H1 (cell line): ENCODE measurements around the gene FANCM. TPM values are rescaled to one million over a fixed set of nuclear protein-coding genes. Genes with fewer than 3 reads are reported as not detected.

ENCODE experiments used
- CTCF ChIA-PET: fragments of 300-600 bp; sonication (Branson Sonifier 250); formaldehyde crosslinking; loops from one replicate; lab custom pipeline; 2021; ENCODE audit not compliant: partially characterized antibody; lab: Charles Lee
- POLR2A ChIA-PET: fragments of 300-600 bp; sonication (Branson Sonifier 250); formaldehyde crosslinking; loops from one replicate; lab custom pipeline; 2021; ENCODE audit warnings: inconsistent platforms; ENCODE audit not compliant: partially characterized antibody; lab: Charles Lee
- DNase-seq, 2 experiments: peaks; one replicate each; pipeline versions ENCODE4 v3.0.0 to v3.0.0-alpha.2; 2010 to 2022; ENCODE audit warnings: low spot score in 2 of 2, low read depth in 1 of 2, mixed read lengths in 1 of 2
- FAIRE-seq: peaks from 2 replicates; lab custom pipeline; 2011; peaks lifted over from hg19 to GRCh38; lab: Jason Lieb, UNC
- H2AFZ ChIP-seq: 2 replicates; pipeline ENCODE4 v1.8.1; 2012; ENCODE audit warnings: low read length, inconsistent platforms
- H2AK5ac ChIP-seq: 2 replicates; pipeline ENCODE4 v1.6.1; 2013; ENCODE audit warnings: low read depth, low read length
- H2BK120ac ChIP-seq: replicated peaks from 2 replicates; pipeline ENCODE3; 2013; ENCODE audit warnings: low read depth, low read length, inconsistent platforms
- H2BK12ac ChIP-seq: 2 replicates; pipeline ENCODE4 v1.6.1; 2013; ENCODE audit warnings: low read depth, low read length
- H2BK15ac ChIP-seq: 2 replicates; pipeline ENCODE4 v1.6.1; 2013; ENCODE audit warnings: low read length
- H2BK20ac ChIP-seq: 2 replicates; pipeline ENCODE4 v1.6.1; 2013; ENCODE audit warnings: low read length
- H2BK5ac ChIP-seq: 2 replicates; pipeline ENCODE4 v1.6.1; 2013; ENCODE audit warnings: low read depth, low read length
- H3K14ac ChIP-seq: 2 replicates; pipeline ENCODE4 v1.6.1; 2013; ENCODE audit warnings: inconsistent platforms; ENCODE audit not compliant: insufficient read length
- H3K18ac ChIP-seq: 2 replicates; pipeline ENCODE4 v1.6.1; 2013; ENCODE audit warnings: low read length; ENCODE audit errors: extremely low read depth
- H3K23ac ChIP-seq: 2 replicates; pipeline ENCODE4 v1.6.1; 2013; ENCODE audit warnings: inconsistent platforms; ENCODE audit not compliant: insufficient read length
- H3K23me2 ChIP-seq: 2 replicates; pipeline ENCODE4 v1.6.1; 2013; ENCODE audit warnings: low read depth, low read length
- H3K27ac ChIP-seq: 2 replicates; pipeline ENCODE4 v1.6.1; 2011; ENCODE audit warnings: low read depth, low read length, inconsistent platforms
- H3K27me3 ChIP-seq, 4 experiments: replicated peaks in 1 of 4; 1 replicate in 1 of 4; 2 replicates in 3 of 4; pipeline versions ENCODE4 v1.6.1 to v1.8.1; 2011 to 2013; ENCODE audit warnings: low read length in 3 of 4, mild to moderate bottlenecking in 3 of 4, inconsistent platforms in 2 of 4, mixed read lengths in 2 of 4, moderate library complexity in 1 of 4; ENCODE audit not compliant: control insufficient read depth in 3 of 4, insufficient read depth in 3 of 4; ENCODE audit errors: extremely low read depth in 1 of 4
- H3K36me3 ChIP-seq, 4 experiments: 2 replicates each; pipeline versions ENCODE4 v1.6.1 to v1.8.1; 2011 to 2013; ENCODE audit warnings: mild to moderate bottlenecking in 4 of 4, low read length in 3 of 4, moderate library complexity in 2 of 4, control low read depth in 1 of 4, inconsistent platforms in 1 of 4; ENCODE audit not compliant: insufficient read depth in 4 of 4, control insufficient read depth in 2 of 4
- H3K4ac ChIP-seq: replicated peaks from 2 replicates; pipeline ENCODE3; 2013; ENCODE audit warnings: low read length, low read depth, mixed read lengths, inconsistent platforms; ENCODE audit not compliant: insufficient read length
- H3K4me1 ChIP-seq, 4 experiments: replicated peaks in 1 of 4; 1 replicate in 1 of 4; 2 replicates in 3 of 4; pipeline versions ENCODE4 v1.6.1 to v1.8.1; 2011 to 2013; ENCODE audit warnings: low read length in 3 of 4, inconsistent platforms in 2 of 4, mixed read lengths in 1 of 4; ENCODE audit not compliant: insufficient read depth in 4 of 4, control insufficient read depth in 3 of 4
- H3K4me2 ChIP-seq, 2 experiments: 2 replicates each; pipeline versions ENCODE4 v1.6.1 to v1.8.1; 2011 to 2013; ENCODE audit warnings: low read depth in 2 of 2, low read length in 2 of 2, control low read depth in 1 of 2, inconsistent platforms in 1 of 2, mild to moderate bottlenecking in 1 of 2; ENCODE audit not compliant: insufficient read depth in 1 of 2
- H3K4me3 ChIP-seq, 4 experiments: fragments of 200-600, 300-600 bp in 1 of 4; sonication (generic), shearing (Covaris generic), sonication (Bioruptor Twin) in 1 of 4; 2 replicates each; pipeline versions ENCODE4 v1.5.1 to v1.8.1; 2011 to 2016; ENCODE audit warnings: low read length in 4 of 4, low read depth in 3 of 4, control low read depth in 2 of 4, inconsistent platforms in 2 of 4, mild to moderate bottlenecking in 2 of 4, mixed read lengths in 1 of 4, moderate library complexity in 1 of 4; ENCODE audit not compliant: insufficient read depth in 2 of 4; ENCODE audit errors: extremely low read depth in 1 of 4
- H3K56ac ChIP-seq: replicated peaks from 2 replicates; pipeline ENCODE3; 2013; ENCODE audit warnings: low read depth, mild to moderate bottlenecking, mixed read lengths, low read length, inconsistent platforms; ENCODE audit not compliant: insufficient read length
- H3K79me1 ChIP-seq: 2 replicates; pipeline ENCODE4 v1.6.1; 2013; ENCODE audit warnings: low read depth, low read length, control low read depth
- H3K79me2 ChIP-seq, 2 experiments: 2 replicates each; pipeline versions ENCODE4 v1.6.1 to v1.8.1; 2012 to 2013; ENCODE audit warnings: low read length in 2 of 2, mild to moderate bottlenecking in 2 of 2, inconsistent platforms in 1 of 2; ENCODE audit not compliant: insufficient read depth in 2 of 2, control insufficient read depth in 1 of 2
- H3K9ac ChIP-seq, 4 experiments: replicated peaks in 1 of 4; 1 replicate in 1 of 4; 2 replicates in 3 of 4; pipeline versions ENCODE4 v1.6.1 to v1.8.1; 2011 to 2013; ENCODE audit warnings: low read depth in 3 of 4, low read length in 3 of 4, control low read depth in 2 of 4, mild to moderate bottlenecking in 2 of 4, moderate library complexity in 2 of 4, inconsistent platforms in 1 of 4; ENCODE audit errors: extremely low read depth in 1 of 4
- H3K9me3 ChIP-seq, 2 experiments: 2 replicates each; pipeline versions ENCODE4 v1.6.1 to v1.8.1; 2012 to 2013; ENCODE audit warnings: mild to moderate bottlenecking in 2 of 2, moderate library complexity in 2 of 2, control low read depth in 1 of 2, inconsistent platforms in 1 of 2, low read depth in 1 of 2, low read length in 1 of 2, mixed read lengths in 1 of 2; ENCODE audit not compliant: insufficient read depth in 2 of 2
- H4K20me1 ChIP-seq, 2 experiments: replicated peaks in 1 of 2; 2 replicates each; pipeline versions ENCODE3 to v1.8.1; 2011 to 2013; ENCODE audit warnings: inconsistent platforms in 2 of 2, low read length in 2 of 2, mild to moderate bottlenecking in 1 of 2; ENCODE audit not compliant: insufficient read depth in 2 of 2, control insufficient read depth in 1 of 2
- H4K5ac ChIP-seq: 2 replicates; pipeline ENCODE4 v1.6.1; 2013; ENCODE audit warnings: low read length, low read depth, mixed read lengths, inconsistent platforms; ENCODE audit not compliant: insufficient read length
- H4K8ac ChIP-seq: 2 replicates; pipeline ENCODE4 v1.8.0; 2013; ENCODE audit warnings: mild to moderate bottlenecking, moderate library complexity, low read length, inconsistent platforms; ENCODE audit not compliant: insufficient read depth; ENCODE audit errors: extremely low read depth
- H4K91ac ChIP-seq: replicated peaks from 2 replicates; pipeline ENCODE3; 2013; ENCODE audit warnings: low read length, mixed read lengths, inconsistent platforms; ENCODE audit not compliant: insufficient read length
- BACH1 ChIP-seq: IDR thresholded peaks from 2 replicates; pipeline ENCODE4 v1.6.1; 2012; ENCODE audit warnings: low read length, improper control_type of control experiment
- MAFK ChIP-seq: IDR thresholded peaks from 2 replicates; pipeline ENCODE4 v1.6.1; 2012; ENCODE audit warnings: low read depth, mild to moderate bottlenecking, improper control_type of control experiment, low read length
- RAD21 ChIP-seq, 2 experiments: IDR thresholded peaks in 1 of 2; conservative IDR thresholded peaks in 1 of 2; 2 replicates each; pipeline ENCODE4 v1.6.1; 2011; ENCODE audit warnings: low read depth in 2 of 2, low read length in 2 of 2, improper control_type of control experiment in 1 of 2, inconsistent platforms in 1 of 2, mild to moderate bottlenecking in 1 of 2, moderate library complexity in 1 of 2
- TCF12 ChIP-seq: IDR thresholded peaks from 2 replicates; pipeline ENCODE4 v1.6.1; 2011; ENCODE audit warnings: low read depth, mild to moderate bottlenecking, low read length
- USF2 ChIP-seq: IDR thresholded peaks from 2 replicates; pipeline ENCODE4 v1.6.1; 2011; ENCODE audit warnings: low read length, improper control_type of control experiment
- WGBS, 2 experiments: shearing (Covaris generic) in 1 of 2; methylation state at CpG; one replicate each; pipeline versions ENCODE4 v1.1.6 to v1.1.7; 2013 to 2015; ENCODE audit warnings: low lambda C conversion rate in 2 of 2, mixed read lengths in 2 of 2, inconsistent platforms in 1 of 2, low coverage in 1 of 2, missing lambda C conversion rate in 1 of 2; ENCODE audit not compliant: insufficient replicate concordance in 2 of 2, insufficient coverage in 1 of 2, insufficient read length in 1 of 2; ENCODE audit errors: extremely low coverage in 1 of 2, missing lambda C conversion rate in 1 of 2; 5-methylcytosine and 5-hydroxymethylcytosine counted together
- polyA plus RNA-seq, 7 experiments: library from polyadenylated mRNA; depleted of rRNA in 3 of 7; stranded (reverse) in 5 of 7; unstranded in 2 of 7; fragments of >200 nt in 5 of 7; fragments of 200-250 nt in 2 of 7; gene quantifications; 1 replicate in 5 of 7; 2 replicates in 1 of 7; 4 replicates in 1 of 7; pipeline versions ENCODE4 v1.2.1 to v1.2.3, GENCODE V29; 2011 to 2013; ENCODE audit warnings: missing spikeins in 2 of 7, mixed read lengths in 2 of 7
- total RNA-seq: library from RNA; stranded (reverse); fragmentation: NEBNext Ultra II Directional; extraction: Animal tissue kit (Norgen Biotek cat#: 25700); gene quantifications from 2 replicates; pipeline ENCODE4 v1.2.1, GENCODE V29; 2021

FANCM gene
- total and polyA plus RNA-seq, 2 of the 8 experiments (the other 6 are each of a cell fraction or from before 2014, with no cell fraction given) = 3.2 to 10.5 TPM

- Histone ChIP-seq H2BK5ac (no peak overlapping the region), H4K91ac (no peak overlapping the region), H3K4me2 (peak overlapping the region; percentile 63 to 87), H2BK120ac (no peak overlapping the region), H3K9me3 (no peaks in the 10 kb centered on the region), H3K18ac (no peak overlapping the region), H4K5ac (no peak overlapping the region), H3K79me2 (peaks cover 4 to 77% of the 10 kb centered on the region in 2 experiments; a peak in 3 of 4 replicates), H3K14ac (no peak overlapping the region), H3K27me3 (no peaks in the 10 kb centered on the region), H2AFZ (peak overlapping the region; percentile 70), H4K8ac (no peak overlapping the region), H3K56ac (no peak overlapping the region), H3K36me3 (peaks cover 0 to 5% (median 2%) of the 10 kb centered on the region in 4 experiments; a peak in 2 of 8 replicates), H2AK5ac (no peak overlapping the region), H2BK20ac (no peak overlapping the region), H2BK15ac (no peak overlapping the region), H3K4me1 (peaks cover 0 to 3% (median 0%) of the 10 kb centered on the region in 4 experiments; a peak in 3 of 7 replicates), H3K79me1 (no peaks in the 10 kb centered on the region), H3K4ac (no peak overlapping the region), H3K27ac (no peak overlapping the region), H3K4me3 (peak overlapping the region; percentile 84 to 94 (median 91)), H2BK12ac (no peak overlapping the region), H3K23me2 (peaks cover 5% of the 10 kb centered on the region), H3K23ac (no peak overlapping the region), H3K9ac (peak overlapping the region in 1 of 4 experiments; percentile 84; a peak in 2 of 7 replicates), H4K20me1 (peaks cover 0 to 4% of the 10 kb centered on the region in 2 experiments)
- no peak for FAIRE-seq
- 4% methylated on average over 7 of the region's 7 CpGs; no CpG with 5 or more reads in 1 of the 2 experiments for WGBS, 2 experiments
- CTCF ChIA-PET = interaction anchor here (1.6 kb wide), 3 partner anchors 109 to 221 kb away, joined by 3 to 7 read pairs (median 3); no protein-coding TSS in a partner anchor
- no peak for DNase-seq
- POLR2A ChIA-PET = interaction anchor here (0.6 to 1.3 kb wide), 5 partner anchors 11 to 222 kb away, joined by 3 to 5 read pairs (median 3); no protein-coding TSS in a partner anchor
- TF ChIP-seq RAD21 (IDR thresholded peaks at IDR 0.05 in 1 of 2, conservative IDR thresholded peaks at IDR 0.05 in 1 of 2; ENCODE audit: low read depth in 2 of 2, low read length in 2 of 2) (no peak), USF2 (no peak), BACH1 (no peak), TCF12 (no peak), MAFK (no peak)
Observed at GRCh38 chr14:45135156-45135555, 574 bp upstream of the FANCM start.
